SK-N-SH treated with all-trans-retinoic acid at 6 μM for 48 hours (cell line): Measurements from ENCODE around the gene RAI14.

ENCODE experiments used
- GLIS3 ChIP-seq: fragments of 250-450 bp; sonication (Bioruptor Pico); IDR thresholded peaks from 2 replicates; pipeline ENCODE4 v1.5.0; 2020; ENCODE audit warnings: mild to moderate bottlenecking, moderate library complexity
- ZNF8 ChIP-seq: fragments of 450-650 bp; formaldehyde crosslinking; IDR thresholded peaks from 2 replicates; pipeline ENCODE4 v1.5.0; 2020; ENCODE audit warnings: mild to moderate bottlenecking, moderate library complexity

DNA sequence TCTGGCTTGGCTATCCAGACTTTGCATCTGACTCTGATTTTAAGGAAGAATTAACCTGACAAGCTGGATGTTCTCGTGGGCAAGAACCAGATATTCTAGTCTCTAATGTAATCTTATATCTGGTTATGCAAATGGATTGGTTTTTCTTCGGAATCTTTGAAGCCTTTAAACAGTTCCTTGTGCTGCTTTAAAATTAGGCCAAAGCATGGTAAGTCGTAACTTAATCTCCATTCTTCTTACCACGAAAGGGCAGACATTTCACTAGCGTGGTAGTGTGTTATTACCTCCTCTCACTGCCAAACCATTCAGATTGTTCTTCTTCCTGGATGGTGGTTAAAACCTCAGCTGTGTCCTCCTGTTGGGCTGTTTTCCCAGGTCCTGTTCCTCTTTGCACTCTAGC is 148.8 kb downstream of the RAI14 start:
- TF ChIP-seq ZNF8 (no peak), GLIS3 (CRISPR knock-in tag) (no peak)
